Measurements from ENCODE around the gene MNAT1. TPM values are rescaled to one million over a fixed set of nuclear protein-coding genes. Genes with fewer than 3 reads are reported as not detected.
A peak's percentile ranks its signal among the peaks of the same experiment; 100 is the strongest.

The MNAT1 gene
- total RNA-seq, 1 donor from 2014 or later, result 75.4 TPM

GRCh38 chr14:60803871-60804270, 69.3 kb downstream of the MNAT1 start:
- TF ChIP-seq CTCF (conservative IDR thresholded peaks at IDR 0.05; ENCODE audit: low read depth, low read length), result no peak
- DNase-seq (ENCODE audit: low read depth), result no peak
- no peak overlapping the region for H3K4me3 ChIP-seq (ENCODE audit: low read depth, low read length)

- peak; percentile 2 for DNase-seq (ENCODE audit: low read depth)
Observed at GRCh38 chr14:60805841-60806430, 71.4 kb downstream of the MNAT1 start.

GRCh38 chr14:60807247-60807646, 72.7 kb downstream of the MNAT1 start:
- DNase-seq (ENCODE audit: low read depth), result no peak
- no peak overlapping the region for H3K4me3 ChIP-seq (ENCODE audit: low read depth, low read length)
- no peak for TF ChIP-seq CTCF (conservative IDR thresholded peaks at IDR 0.05; ENCODE audit: low read depth, low read length)

More at GRCh38 chr14:60805841-60806430, 71.4 kb downstream of the MNAT1 start:
- TF ChIP-seq CTCF (conservative IDR thresholded peaks at IDR 0.05; ENCODE audit: low read depth, low read length), result no peak
- H3K4me3 ChIP-seq (ENCODE audit: low read depth, low read length), result no peak overlapping the region

- TF ChIP-seq CTCF (conservative IDR thresholded peaks at IDR 0.05; ENCODE audit: low read depth, low read length), result no peak
- no peak overlapping the region for H3K4me3 ChIP-seq (ENCODE audit: low read depth, low read length)
- no peak for DNase-seq (ENCODE audit: low read depth)
Observed at GRCh38 chr14:60807971-60808370, 73.4 kb downstream of the MNAT1 start.

- no peak overlapping the region for H3K4me3 ChIP-seq (ENCODE audit: low read depth, low read length)
- no peak for TF ChIP-seq CTCF (conservative IDR thresholded peaks at IDR 0.05; ENCODE audit: low read depth, low read length)
- DNase-seq (ENCODE audit: low read depth), result no peak
Observed at GRCh38 chr14:60812987-60813386, 78.4 kb downstream of the MNAT1 start.

- no peak for TF ChIP-seq CTCF (conservative IDR thresholded peaks at IDR 0.05; ENCODE audit: low read depth, low read length)
- H3K4me3 ChIP-seq (ENCODE audit: low read depth, low read length), result no peak overlapping the region
- peak; percentile 2 for DNase-seq (ENCODE audit: low read depth)
Observed at GRCh38 chr14:60815371-60815770, 80.8 kb downstream of the MNAT1 start.

- no peak for TF ChIP-seq CTCF (conservative IDR thresholded peaks at IDR 0.05; ENCODE audit: low read depth, low read length)
- no peak overlapping the region for H3K4me3 ChIP-seq (ENCODE audit: low read depth, low read length)
- DNase-seq (ENCODE audit: low read depth), result no peak
Observed at GRCh38 chr14:60817113-60817512, 82.6 kb downstream of the MNAT1 start.

All from epithelial cell of proximal tubule (primary cell).